ENCODE measurements around the gene RPS6KA1.

Gene RPS6KA1
- long read RNA-seq, transcript RPS6KA1-216 (21 exons, 3,023 nt): minor isoform, 116 of 1,258 reads
- long read RNA-seq, transcript RPS6KA1-220 (21 exons, 2,359 nt): major isoform, 1,008 of 1,258 reads
- long read RNA-seq, partial matches to known transcripts: 50 of 1,258 reads
- long read RNA-seq, other reads (novel, unspliced or antisense): 83 of 1,258 reads

DNA sequence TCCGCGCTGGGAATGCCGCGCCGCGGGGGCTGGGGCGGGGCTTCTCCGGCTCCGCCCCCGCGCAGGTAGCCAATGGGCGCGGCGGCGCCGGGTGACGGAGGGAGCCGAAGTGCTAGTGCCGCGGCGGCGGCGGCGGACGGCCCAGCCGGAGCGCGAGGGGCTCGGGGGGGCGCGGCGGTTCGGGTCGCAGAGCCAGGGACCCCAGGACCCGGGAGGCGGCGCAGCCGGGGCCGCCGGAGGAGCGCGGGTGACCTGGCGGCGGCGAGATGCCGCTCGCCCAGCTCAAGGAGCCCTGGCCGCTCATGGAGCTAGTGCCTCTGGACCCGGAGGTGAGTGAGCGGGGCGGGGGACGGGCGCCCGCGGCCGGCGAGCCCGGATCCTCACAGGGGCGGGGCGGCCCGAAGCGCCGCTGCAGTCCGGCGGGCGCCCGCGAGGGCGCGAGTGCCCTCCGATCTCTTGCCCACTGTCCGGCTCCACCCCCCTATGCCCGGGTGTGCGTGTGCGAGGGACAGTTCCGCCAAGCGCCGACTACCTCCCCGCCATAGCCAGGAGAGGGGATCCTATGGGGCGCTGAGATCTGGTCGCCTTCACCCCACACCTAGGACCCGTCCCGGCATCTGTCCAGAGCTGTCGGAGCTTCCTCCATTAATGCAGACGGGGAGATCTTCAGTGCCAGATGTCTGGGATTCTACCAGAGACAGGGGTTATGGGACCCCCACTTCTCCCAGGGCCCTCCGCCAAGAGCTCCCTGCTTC is at the start of gene RPS6KA1:
Gene RPS6KA1 (plus strand): TSS at position 107 of the 755 bp plus-strand sequence. CDS start 160 bp downstream, at position 267.
- DNase-seq (ENCODE audit: low read depth in 1 of 2, low spot score in 1 of 2): peak in 1 of 2 experiments; percentile 45
- H3K27ac ChIP-seq (replicated peaks): peak within 1 kb of the TSS; percentile 48
- H3K4me3 ChIP-seq (replicated peaks; ENCODE audit: insufficient read depth, low read length): peak within 1 kb of the TSS; percentile 93
- TF ChIP-seq POLR2AphosphoS5 (IDR thresholded peaks at IDR 0.05; ENCODE audit: low read depth) (no peak), GABPA (IDR thresholded peaks at IDR 0.05; ENCODE audit: low read depth) (no peak), SPI1 (IDR thresholded peaks at IDR 0.05; ENCODE audit: borderline replicate concordance, low read depth) (no peak)
- TF ChIP-seq, protein P1, sequence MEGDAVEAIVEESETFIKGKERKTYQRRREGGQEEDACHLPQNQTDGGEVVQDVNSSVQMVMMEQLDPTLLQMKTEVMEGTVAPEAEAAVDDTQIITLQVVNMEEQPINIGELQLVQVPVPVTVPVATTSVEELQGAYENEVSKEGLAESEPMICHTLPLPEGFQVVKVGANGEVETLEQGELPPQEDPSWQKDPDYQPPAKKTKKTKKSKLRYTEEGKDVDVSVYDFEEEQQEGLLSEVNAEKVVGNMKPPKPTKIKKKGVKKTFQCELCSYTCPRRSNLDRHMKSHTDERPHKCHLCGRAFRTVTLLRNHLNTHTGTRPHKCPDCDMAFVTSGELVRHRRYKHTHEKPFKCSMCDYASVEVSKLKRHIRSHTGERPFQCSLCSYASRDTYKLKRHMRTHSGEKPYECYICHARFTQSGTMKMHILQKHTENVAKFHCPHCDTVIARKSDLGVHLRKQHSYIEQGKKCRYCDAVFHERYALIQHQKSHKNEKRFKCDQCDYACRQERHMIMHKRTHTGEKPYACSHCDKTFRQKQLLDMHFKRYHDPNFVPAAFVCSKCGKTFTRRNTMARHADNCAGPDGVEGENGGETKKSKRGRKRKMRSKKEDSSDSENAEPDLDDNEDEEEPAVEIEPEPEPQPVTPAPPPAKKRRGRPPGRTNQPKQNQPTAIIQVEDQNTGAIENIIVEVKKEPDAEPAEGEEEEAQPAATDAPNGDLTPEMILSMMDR (IDR thresholded peaks at IDR 0.05; ENCODE audit: insufficient read depth, low read length): no peak
- TF ChIP-seq, protein P2, sequence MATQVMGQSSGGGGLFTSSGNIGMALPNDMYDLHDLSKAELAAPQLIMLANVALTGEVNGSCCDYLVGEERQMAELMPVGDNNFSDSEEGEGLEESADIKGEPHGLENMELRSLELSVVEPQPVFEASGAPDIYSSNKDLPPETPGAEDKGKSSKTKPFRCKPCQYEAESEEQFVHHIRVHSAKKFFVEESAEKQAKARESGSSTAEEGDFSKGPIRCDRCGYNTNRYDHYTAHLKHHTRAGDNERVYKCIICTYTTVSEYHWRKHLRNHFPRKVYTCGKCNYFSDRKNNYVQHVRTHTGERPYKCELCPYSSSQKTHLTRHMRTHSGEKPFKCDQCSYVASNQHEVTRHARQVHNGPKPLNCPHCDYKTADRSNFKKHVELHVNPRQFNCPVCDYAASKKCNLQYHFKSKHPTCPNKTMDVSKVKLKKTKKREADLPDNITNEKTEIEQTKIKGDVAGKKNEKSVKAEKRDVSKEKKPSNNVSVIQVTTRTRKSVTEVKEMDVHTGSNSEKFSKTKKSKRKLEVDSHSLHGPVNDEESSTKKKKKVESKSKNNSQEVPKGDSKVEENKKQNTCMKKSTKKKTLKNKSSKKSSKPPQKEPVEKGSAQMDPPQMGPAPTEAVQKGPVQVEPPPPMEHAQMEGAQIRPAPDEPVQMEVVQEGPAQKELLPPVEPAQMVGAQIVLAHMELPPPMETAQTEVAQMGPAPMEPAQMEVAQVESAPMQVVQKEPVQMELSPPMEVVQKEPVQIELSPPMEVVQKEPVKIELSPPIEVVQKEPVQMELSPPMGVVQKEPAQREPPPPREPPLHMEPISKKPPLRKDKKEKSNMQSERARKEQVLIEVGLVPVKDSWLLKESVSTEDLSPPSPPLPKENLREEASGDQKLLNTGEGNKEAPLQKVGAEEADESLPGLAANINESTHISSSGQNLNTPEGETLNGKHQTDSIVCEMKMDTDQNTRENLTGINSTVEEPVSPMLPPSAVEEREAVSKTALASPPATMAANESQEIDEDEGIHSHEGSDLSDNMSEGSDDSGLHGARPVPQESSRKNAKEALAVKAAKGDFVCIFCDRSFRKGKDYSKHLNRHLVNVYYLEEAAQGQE (IDR thresholded peaks at IDR 0.05; ENCODE audit: insufficient replicate concordance, low read depth): no peak
- H3K27me3 ChIP-seq (ENCODE audit: insufficient read depth, poor library complexity, severe bottlenecking): no peaks in the 10 kb centered on the region

DNA sequence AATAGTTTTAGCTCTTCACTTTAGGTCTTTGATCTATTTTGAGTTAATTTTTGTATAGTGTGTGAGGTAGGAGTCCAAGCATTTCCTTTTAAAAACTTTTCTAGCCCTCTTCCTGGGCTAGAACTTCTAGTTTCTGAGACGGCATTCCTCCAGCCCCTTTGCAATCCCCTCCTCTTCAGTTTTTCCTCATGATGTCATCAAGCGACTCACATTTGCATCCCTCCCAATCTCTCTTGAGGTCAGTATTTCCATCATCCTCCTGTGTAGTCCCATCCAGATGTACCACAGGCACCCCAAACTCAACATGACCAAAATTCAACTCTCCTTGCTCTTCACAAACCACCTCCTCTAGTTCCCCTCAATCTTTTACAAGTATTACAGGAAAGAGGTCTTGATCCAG is 46.6 kb upstream of the RPS6KA1 start:
- no peak overlapping the region for H3K4me3 ChIP-seq (replicated peaks; ENCODE audit: insufficient read depth, low read length)
- H3K27ac ChIP-seq (replicated peaks): no peak overlapping the region
- TF ChIP-seq, protein P1 (IDR thresholded peaks at IDR 0.05; ENCODE audit: insufficient read depth, low read length): no peak
- TF ChIP-seq SPI1 (IDR thresholded peaks at IDR 0.05; ENCODE audit: borderline replicate concordance, low read depth) (no peak), POLR2AphosphoS5 (IDR thresholded peaks at IDR 0.05; ENCODE audit: low read depth) (no peak), GABPA (IDR thresholded peaks at IDR 0.05; ENCODE audit: low read depth) (no peak)
- TF ChIP-seq, protein P2 (IDR thresholded peaks at IDR 0.05; ENCODE audit: insufficient replicate concordance, low read depth): no peak
- DNase-seq (ENCODE audit: low read depth in 1 of 2, low spot score in 1 of 2): no peak
- no peaks in the 10 kb centered on the region for H3K27me3 ChIP-seq (ENCODE audit: insufficient read depth, poor library complexity, severe bottlenecking)

DNA sequence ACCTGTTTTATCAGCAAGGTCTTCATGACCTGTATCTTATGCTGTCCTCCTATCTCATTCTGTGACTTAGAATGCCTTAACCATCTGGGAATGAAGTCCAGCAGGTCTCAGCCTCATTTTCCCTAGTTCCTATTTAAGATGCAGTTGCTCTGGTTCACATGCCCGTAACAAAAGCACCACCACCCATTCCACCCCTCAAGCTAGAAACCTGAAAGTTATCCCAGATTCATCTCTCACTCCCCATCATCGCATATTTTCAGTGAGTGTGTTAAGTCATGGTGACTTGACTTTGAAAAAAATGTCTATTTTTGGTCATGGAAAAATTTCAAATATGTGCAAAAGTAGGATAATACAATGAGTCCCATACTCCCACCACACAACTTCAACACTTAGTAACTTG is 45.6 kb upstream of the RPS6KA1 start:
- H3K27me3 ChIP-seq (ENCODE audit: insufficient read depth, poor library complexity, severe bottlenecking): no peaks in the 10 kb centered on the region
- H3K4me3 ChIP-seq (replicated peaks; ENCODE audit: insufficient read depth, low read length): no peak overlapping the region
- no peak overlapping the region for H3K27ac ChIP-seq (replicated peaks)
- DNase-seq (ENCODE audit: low read depth in 1 of 2, low spot score in 1 of 2): no peak
- TF ChIP-seq POLR2AphosphoS5 (IDR thresholded peaks at IDR 0.05; ENCODE audit: low read depth) (no peak), SPI1 (IDR thresholded peaks at IDR 0.05; ENCODE audit: borderline replicate concordance, low read depth) (no peak), GABPA (IDR thresholded peaks at IDR 0.05; ENCODE audit: low read depth) (no peak)
- TF ChIP-seq, protein P1 (IDR thresholded peaks at IDR 0.05; ENCODE audit: insufficient read depth, low read length): no peak
- TF ChIP-seq, protein P2 (IDR thresholded peaks at IDR 0.05; ENCODE audit: insufficient replicate concordance, low read depth): no peak

Measured in HL-60 (cell line).